GM19023 (cell line): ENCODE measurements around the gene SPIRE2.
"Not testable (repeated sequence)": the region's sequence is repeated elsewhere in the genome, so short reads cannot be mapped to it uniquely, and the experiment has no call there.

Source experiments
- ATAC-seq: cut with Tn5 transposase; IDR thresholded peaks from one replicate; pipeline ENCODE4 v1.9.1; 2021; ENCODE audit warnings: mild to moderate bottlenecking, moderate library complexity; ENCODE audit not compliant: unreplicated experiment

Gene SPIRE2

DNA sequence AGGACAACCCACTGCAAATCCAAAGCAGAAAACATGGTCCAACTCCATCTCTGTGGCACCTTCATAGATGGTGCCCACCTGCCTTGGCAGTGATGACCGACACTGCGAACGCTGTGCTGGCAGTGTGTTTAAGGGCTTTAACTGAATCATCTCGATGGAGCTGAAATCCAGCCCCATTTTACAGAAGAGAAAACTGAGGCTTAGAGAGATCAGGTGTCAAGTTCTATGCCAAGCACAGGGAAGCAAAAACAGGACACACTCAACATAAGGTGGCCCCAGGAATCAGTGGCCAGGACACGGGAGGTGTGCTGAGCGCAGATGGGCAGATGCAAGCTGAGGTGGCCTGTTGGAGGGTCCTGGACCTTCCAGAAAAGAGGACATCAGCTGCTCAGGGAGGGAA, 34.5 kb downstream of the SPIRE2 start:
- no peak for ATAC-seq

DNA sequence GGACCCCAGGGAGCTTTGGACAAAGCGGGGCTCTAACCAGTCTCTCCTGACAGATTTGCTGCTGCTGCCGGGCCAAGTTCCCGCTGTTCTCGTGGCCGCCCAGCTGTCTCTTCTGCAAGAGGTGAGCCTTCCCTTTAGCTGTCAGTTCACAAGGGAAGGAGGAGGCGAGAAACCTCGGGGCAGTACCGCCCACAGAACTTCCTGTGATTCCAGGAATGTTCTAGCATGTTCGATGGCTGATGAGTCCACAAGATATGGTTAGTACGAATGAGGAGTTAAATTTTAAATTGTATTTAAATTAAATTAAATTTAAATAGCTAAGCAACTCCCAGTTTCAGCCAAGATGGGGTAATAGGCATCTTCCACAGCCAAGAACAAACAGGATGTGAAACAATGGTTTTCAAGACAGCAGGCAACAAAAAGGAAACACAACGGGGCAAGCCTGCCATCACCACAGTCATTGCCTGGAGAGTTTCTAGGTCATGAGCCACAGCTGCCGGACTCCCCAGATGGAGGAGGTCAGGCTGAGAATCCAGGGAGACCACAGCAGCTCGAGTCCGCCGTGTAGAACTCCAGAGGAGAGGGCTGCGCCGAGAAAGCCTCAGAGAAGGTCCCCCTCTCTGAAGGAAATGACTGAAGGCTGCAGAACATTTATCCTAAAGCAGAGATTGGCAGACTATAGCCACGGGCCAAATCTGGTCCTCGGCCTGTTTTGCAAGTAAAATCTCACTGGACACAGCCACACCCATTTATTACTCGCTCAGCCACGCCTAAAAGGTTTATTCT, 35.7 kb downstream of the SPIRE2 start:
- ATAC-seq: peak; percentile 45

DNA sequence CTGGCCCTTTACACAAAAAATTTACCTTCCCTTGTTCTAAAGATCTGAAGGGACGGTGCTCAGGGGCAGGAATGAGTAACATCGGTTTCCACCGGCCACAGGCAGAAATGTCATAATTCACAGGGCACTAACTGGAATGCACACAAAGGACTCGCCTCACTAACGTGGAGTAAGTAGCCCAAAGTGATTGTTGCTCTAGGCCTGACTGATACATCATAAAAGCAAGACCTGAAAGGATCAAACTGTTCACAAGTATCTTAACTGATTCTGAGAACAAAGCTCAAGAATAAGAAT, 36.2 kb downstream of the SPIRE2 start:
- ATAC-seq: no peak

DNA sequence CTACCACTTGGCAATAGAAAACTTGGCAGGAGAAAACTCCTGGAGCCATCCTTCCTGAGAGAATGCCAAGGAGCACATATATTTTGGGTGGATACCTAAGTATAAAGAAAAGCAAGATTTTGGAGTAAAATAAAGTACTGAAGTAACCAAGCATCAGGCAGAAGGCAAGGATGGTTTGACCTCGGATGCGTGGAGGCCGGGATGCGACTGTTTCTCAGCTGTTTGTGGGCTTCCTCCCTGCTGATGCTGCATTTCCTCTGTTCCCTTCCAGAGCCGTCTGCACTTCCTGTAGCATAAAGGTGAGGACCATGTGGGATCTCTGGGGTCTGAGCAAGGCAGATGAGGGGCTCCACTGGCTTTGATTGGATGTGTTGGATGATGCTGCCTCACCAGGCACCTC, 39.6 kb downstream of the SPIRE2 start:
- ATAC-seq: no peak

DNA sequence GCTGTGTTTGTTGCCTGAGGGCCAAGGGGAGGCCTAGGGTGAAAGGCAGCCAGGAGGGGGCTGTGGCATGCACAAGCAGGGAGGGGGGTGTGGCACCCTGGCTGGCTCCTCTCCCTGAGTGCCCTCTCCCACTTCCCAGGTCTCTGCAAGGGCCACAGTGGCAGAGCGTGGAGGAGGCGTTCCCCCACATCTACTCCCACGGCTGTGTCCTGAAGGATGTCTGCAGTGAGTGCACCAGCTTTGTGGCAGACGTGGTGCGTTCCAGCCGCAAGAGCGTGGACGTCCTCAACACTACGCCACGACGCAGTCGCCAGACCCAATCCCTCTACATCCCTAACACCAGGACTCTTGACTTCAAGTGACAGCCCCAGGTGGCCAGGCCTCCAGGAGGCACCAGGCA, 41.6 kb downstream of the SPIRE2 start:
- ATAC-seq: no peak

DNA sequence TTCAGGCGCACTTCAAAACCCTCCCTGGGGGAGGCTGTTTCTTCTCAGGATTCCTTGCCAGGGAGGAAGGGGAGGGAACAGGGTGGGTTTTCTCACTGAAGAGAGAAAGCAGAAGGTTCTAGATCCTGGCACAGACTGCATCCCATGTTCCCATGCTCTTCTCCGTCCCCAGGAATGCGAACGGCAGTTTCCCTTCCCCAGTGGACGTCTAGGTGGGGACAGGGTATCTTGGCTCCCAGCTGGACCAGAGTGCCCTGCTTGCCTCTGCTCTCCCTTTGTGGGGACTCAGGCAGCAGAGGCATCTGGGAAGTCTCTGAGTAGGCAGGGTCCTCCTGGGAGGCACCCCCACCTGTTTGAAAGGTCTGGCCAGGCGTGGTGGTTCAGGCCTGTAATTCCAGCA, 42.2 kb downstream of the SPIRE2 start:
- ATAC-seq: no peak

DNA sequence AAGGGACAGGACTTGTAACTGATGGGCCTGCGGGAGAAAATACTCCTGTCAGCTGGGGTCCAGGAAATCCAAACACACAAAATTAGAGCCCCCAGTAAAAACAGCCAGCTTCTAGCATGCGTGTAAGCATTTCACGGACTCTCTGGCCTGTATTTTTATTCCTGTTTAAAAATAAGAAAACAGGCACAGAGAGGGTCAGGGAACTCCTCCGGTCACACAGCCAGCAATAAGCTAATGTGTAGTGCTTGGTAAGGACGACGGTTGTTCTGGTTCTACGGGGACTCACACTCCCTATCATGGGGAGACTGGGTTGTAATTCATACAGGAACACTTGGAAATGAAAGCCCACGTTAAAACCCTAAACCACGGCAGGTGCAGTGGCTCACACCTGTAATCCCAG, 43.6 kb downstream of the SPIRE2 start:
- ATAC-seq: no peak

DNA sequence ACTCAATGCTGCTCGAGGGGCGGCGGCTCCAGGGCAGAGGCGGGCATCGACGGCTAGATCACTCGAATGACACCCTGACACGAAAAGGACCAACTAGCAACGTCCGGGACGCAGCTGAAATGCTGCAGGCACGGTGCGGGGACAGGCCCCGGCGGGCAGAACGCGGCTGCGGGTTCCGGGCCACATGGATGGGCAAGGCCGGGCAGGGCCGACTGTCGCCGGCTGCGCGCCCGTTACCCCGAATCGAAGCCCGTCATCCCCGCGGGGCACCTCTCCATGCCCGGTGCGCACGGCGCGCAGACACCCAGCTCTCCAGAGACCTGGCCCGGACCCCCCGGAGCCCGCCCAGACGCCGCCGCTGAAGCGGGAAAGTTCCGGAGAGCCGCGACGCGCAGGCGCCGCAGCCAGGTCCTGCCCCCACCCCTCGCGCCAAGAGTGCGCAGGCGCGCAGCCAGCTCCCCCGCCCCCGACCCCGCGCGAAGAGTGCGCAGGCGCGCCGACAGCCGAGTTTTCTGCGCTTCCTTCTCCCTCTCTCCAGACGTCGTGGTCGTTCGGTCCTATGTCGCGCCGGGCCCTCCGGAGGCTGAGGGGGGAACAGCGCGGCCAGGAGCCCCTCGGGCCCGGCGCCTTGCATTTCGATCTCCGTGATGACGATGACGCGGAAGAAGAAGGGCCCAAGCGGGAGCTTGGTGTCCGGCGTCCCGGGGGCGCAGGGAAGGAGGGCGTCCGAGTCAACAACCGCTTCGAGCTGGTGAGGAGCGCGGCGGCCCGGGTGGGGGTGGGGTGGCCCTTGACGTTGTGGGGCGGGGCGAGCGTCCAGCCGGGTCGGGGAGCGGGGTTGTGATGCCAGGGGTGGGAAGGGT, 45.1 kb downstream of the SPIRE2 start, which contains the start of gene TCF25:
Gene TCF25, plus strand, starts transcription at position 484 of the 863 bp plus-strand sequence. Its CDS starts 76 bp downstream, at position 560.
- ATAC-seq: peak; percentile 51

DNA sequence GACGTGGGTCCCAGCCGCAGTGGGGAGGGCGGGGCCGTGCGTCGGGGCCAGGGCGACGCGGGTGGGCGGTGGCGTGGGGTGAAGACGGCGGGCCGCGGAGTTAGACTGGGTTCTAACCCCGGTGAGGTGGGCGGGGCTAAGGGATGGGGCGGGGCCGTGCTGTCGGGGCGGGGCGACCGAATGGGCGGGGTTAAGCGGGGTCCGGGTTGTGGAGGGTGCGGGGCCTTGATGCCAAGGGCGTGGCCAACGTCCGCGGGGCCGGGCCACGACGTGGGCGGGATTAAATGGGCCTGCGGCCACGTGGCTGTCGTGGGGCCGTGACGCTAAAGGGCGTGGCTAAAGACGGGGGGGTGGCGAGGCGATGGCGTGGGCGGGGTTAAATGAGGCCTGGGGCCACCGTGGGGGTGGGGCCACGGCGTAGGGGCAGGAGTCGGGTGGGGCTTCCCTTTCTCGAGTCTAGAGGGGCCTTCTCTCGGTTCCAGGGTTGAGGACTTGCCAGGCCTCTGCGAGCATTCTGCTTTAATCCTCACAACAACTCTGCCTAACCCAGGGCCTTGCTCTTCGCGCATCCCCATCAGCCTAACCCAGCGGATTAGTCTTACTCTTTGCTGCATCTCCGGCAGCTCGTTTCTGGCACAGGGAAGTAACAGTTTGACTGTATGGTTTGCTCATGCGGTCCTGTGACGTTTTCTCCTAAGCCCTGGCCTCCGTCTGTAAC, 45.9 kb downstream of the SPIRE2 start:
- ATAC-seq: peak; percentile 64

DNA sequence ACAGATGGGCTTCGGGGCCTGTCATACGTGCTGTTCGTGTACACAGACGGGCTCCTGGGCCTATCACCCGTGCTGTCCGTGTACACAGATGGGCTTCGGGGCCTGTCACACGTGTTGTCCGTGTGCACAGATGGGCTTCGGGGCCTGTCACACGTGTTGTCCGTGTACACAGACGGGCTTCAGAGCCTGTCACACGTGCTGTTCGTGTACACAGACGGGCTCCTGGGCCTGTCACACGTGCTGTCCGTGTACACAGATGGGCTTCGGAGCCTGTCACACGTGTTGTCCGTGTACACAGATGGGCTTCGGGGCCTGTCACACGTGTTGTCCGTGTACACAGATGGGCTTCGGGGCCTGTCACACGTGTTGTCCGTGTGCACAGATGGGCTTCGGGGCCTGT, 50.8 kb downstream of the SPIRE2 start:
- ATAC-seq: not testable (repeated sequence)

DNA sequence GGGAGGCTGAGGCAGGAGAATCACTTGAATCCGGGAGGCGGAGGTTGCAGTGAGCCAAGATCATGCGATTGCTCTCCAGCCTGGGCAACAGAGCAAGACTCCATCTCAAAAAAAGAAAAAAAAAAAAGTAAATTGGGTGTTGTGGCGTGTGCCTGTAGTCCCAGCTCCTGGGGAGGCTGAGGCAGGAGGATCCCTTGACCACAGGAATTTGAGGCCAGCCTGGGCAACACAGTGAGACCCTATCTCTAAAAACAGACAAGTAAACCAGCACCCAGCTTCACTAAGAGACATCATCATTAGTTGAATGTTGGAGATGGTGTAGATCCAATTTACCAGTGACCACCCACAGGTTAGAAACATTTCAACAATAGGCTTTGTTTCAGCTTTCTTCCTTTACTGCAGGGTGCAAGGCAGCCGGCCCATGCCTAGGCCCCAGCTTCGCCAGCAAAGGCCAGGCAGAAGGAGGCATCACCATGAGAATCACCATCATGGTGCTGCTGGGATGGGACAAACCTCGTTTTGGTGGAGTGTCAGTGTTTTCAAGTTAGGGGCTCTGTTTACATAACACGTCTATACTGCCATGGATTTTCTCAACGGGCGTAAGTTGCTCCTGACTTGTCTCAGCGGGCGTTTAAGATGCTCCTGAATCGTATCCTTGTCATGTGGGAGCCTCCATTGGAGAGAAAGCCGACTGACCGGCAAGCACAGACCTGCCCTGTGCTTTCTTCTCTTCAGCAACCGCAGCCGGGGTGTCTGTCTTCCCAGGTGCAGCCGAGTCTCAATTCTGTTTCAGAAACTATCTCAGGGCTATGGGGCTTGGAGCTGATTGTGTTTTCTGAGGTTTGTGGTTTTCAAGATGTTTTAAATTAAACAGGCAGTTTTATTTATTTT, 52.4 kb downstream of the SPIRE2 start:
- ATAC-seq: no peak

DNA sequence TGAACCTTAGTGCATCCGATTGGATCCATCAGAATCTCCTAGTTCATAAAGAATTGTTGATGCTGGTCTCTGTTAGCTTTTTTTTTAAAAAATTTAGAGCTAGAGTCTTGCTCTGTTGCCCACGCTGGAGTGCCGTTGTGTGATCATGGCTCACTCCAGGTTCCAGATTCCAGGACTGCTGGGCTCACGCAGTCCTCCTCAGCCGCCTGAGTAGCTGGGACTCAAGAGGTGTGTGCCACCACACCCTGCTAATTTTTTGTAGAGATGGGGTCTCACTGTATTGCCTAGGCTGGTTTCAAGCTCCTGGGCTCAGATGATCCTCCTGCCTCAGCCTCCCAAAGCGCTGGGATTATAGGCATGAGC, 53.1 kb downstream of the SPIRE2 start:
- no peak for ATAC-seq

DNA sequence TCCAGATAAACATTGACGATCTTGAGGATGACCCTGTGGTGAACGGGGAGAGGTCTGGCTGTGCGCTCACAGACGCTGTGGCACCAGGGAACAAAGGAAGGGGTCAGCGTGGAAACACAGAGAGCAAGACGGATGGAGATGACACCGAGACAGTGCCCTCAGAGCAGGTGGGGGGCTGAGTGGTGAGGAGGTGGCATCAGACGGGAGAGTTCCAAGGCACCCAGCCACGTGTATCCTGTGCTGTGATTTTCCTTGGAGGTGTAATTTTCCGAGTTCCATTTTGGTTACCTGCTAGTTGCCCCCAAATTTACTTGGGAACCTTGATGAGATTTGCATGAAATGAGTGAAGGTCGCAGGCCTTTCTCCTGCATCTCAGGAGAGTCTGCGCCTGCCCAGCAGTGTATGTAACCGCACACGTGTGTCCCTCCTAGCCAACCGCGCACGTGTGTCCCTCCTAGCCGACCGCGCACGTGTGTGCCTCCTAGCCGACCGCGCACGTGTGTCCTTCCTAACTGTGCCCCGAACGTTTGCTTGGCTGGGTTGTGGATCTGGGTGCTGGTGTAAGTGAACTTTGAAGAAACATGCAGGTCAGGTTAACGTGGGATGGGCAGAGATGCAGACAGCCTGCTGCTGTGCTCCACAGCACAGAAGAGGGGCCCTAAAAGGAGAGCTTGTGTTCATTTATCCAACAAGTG, 55.2 kb downstream of the SPIRE2 start:
- ATAC-seq: no peak

DNA sequence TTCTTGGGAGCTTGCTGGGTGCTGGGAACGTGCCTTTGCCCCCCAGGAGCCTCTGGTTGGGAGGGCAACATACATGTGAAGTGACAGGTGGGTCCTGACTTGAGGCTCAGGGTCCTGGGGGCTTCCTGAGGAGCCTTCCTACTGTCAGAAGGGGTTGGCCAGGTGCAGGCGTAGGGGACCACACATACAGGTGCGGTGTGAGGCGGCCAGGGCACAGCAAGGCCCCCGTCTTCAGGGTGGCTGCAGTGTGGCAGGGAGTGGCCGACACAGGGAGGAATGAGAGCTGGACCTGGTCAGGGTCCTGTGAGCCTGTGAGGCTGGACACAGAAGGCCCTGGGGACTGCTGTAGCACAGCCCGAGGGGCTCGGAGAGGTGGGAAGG, 55.8 kb downstream of the SPIRE2 start:
- no peak for ATAC-seq

DNA sequence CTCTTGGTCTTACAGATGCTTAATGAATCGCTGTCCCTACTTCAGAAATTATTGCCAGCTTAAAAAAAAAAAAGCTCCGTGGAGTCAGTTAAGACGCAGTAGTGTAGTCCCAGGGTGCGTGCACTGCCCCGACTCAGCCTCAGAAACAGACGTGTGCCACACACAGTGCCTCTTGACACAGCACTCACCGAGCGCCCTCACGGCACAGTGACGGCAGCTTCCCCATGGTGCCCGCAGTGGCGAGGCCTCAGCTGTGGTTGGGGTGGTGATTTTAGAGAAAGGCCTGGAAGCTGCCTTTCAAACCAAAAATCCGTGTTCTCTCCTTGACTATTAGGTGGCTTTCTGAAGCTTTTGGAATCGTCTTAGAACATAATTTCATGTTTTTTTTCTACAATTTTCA, 59.0 kb downstream of the SPIRE2 start:
- ATAC-seq: no peak

DNA sequence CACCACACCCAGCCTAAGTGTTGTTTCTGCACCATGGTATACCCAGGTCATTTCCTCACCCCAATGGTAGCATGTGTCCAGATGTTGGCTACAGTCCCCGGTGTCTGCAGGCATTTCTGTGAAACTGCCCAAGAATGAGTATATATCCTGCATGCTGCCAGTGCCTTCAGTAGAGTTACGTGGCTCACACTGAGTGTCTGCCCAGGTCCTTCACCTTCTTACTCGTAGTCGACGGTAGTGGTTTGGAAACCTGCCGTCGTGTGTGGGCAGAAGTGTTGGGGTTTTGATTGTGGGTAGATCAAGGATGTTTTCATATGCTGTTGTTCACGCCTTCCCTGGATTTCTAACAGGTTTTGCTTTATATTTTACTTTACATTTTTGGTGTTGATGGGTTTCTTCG, 61.9 kb downstream of the SPIRE2 start:
- ATAC-seq: no peak

DNA sequence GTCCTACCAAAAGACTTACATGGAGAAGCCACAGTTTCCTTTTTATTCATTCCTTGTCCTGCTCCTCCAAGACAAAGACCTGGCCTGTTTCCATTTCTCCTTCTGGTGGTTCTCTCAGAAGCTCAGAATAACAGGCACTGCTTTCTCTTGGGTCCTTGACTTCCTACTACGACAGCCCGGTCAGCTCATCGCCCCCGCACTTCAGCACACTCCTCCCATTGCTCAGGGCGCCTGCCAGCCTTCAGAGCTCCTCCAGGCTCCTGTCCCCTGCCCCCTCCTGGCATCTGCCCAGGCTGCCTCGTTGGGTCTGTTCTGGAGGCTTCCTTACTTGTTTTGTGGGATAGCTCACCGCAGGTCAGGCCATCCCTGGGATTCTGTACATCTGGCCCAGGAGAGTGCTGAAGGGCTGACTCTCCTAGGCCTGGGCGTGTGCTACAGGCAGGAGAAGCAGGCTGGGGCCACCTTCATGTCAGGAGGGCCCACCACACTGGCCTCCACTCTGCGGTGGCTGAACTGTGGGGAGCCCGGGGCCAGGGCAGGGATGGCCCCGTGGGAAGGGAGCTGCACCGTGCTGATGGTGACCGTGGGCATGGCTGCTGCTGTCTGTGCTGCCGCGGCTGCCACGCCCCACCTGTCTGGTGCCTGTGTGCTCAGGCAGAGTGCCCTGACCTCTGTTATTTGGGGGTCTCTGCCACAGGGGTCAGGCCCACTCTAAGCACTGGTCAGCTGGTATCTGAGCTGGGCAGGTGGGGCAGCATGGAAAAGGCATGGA, 62.8 kb downstream of the SPIRE2 start:
- no peak for ATAC-seq

DNA sequence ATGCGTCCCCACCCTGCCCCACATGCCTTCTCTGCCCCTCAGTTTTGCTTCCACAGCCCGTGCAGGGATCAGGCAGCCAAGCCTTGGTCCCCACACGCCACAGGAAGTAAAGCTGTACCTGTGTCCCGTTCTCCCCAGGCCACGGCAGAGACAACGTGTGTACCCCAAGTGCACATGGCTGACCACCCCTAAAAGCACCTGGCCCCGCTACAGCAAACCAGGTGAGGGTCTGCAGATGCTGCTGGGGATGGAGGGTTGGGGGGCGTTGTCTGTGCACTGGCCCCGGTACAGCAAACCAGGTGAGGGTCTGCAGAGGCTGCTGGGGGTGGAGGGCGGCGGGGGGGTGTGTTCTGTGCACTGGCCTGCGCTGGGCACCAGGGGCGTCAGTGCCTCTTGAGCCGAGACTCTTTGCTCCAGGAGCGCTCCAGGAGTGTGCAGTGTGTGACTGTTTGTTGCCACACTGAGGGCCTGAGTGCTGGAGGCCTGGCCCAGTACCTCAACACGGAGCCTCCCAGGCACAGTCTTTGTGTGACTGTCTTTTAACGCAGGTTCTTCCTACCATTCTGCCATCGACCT, 63.9 kb downstream of the SPIRE2 start:
- ATAC-seq: no peak

DNA sequence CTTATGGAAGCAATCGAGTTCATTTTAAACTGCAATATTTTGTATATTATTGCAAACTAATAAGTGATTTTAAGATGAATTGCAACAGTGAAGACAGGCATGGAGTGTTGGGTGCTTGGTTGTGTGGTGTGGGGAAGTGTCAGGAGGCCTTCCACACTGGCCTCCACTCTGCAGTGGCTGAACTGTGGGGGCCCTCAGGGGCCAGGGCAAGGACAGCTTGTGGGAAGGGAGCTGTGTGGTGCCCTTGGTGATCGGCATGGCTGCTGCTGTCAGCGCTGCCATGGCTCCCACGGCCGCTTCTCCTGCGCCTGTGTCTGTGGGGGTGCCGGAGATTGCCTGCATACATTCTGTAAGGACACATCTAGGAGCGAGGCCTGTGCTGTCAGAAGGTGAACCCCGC, 64.4 kb downstream of the SPIRE2 start:
- no peak for ATAC-seq
